HG03439 (cell line): Measurements from ENCODE around the gene GLP2R.
"Not testable (repeated sequence)": the region's sequence is repeated elsewhere in the genome, so short reads cannot be mapped to it uniquely, and the experiment has no call there.

Experiments used
- ATAC-seq: cut with Tn5 transposase; IDR thresholded peaks from one replicate; pipeline ENCODE4 v1.9.1; 2021; ENCODE audit warnings: mild to moderate bottlenecking, moderate library complexity; ENCODE audit not compliant: unreplicated experiment

GLP2R gene

DNA sequence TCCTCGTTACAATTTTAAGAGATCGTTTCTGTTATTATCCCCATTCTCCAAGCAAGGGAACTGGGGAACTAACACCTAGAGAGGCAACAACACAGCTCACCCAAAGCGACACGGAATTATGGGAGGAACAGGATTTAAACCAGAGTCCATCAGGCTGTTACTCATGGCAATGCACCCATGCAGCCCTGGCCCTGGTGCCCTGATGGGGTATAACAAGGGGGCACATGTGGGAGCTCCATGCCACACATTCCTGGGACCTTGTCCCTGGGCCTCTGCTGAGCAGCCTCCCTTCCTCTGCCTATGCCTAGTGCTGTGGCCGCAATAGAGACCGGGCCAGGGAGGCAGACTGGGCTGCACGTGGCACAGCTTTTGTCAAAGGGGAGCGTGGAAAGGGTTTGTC, 92.6 kb downstream of the GLP2R start:
- no peak for ATAC-seq

GRCh38 chr17:9918804-9919352, 93.2 kb downstream of the GLP2R start:
- no peak for ATAC-seq

GRCh38 chr17:9921216-9921615, 95.5 kb downstream of the GLP2R start:
- not testable (repeated sequence) for ATAC-seq

- ATAC-seq: no peak
These were observed 96.5 kb downstream of the GLP2R start for GRCh38 chr17:9922012-9922848.

- ATAC-seq: no peak
These were observed 99.0 kb downstream of the GLP2R start for GRCh38 chr17:9924735-9925191.

- ATAC-seq: no peak
These were observed 99.7 kb downstream of the GLP2R start for GRCh38 chr17:9925457-9925856.

- no peak for ATAC-seq
These were observed 100.6 kb downstream of the GLP2R start for GRCh38 chr17:9926150-9926804.

DNA sequence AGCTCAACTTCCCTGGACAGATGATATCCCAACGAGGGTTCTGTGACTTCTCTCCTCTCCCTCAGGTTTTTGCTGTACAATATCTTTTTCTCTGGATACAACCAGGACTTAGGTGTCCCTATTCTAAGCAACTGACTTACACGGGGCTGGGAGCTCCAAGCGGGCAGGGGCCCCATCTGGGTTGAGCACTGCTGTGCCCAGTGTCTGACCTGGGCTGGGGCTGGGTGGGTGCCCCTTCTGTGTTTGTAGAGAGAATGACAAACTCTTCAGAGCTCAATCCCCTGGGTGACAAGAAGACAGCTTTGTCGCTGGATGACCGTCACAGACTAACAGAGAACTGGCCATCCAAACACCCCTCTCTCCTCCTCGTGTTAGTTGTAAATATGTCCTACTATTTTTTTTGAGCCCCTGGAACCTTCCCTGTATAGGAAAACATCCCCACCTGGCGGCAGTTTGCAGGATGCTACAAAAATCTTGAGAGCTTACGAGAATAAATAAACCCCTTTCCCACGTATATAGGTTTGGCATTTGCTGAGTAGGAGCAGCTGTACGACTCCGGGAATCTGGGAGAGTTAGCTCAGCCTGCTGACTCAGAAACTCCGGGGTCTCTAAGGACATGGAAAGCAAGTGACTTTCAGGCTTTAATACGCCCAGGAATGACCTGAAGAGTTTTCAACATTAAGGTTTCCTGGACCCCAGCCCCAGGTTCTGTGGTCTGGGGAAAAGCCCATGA, 103.0 kb downstream of the GLP2R start:
- no peak for ATAC-seq

- no peak for ATAC-seq
These were observed 104.1 kb downstream of the GLP2R start for GRCh38 chr17:9929871-9930270.

DNA sequence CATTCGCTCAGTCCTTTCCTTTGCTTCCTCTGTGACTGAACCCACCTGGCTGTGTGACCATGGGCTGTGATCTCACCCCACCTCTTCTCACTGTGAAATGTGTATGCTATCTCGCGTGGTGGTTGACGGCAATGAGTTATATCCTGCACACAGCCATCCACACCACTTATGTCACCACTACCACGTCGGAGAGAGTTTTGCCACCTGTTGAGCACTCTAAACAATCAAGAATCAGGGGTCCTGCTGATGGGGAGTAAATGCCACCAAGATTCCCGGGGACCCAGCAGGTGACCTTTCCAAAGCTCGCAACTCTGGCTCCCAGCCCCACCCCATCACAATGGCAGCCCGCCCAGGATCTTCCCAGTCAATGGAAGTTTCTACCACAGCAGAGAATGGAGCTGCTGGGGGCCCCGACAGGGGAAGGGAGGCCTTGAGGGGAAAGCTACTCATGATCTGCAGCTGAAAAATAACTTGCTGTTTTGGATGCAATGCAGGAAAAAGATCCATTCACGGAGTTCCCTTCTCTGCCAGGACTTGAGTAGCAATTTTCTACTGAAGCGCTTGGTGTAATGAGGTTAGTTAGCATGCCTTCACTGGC, 105.5 kb downstream of the GLP2R start:
- ATAC-seq: no peak

- no peak for ATAC-seq
These were observed 106.8 kb downstream of the GLP2R start for GRCh38 chr17:9932491-9932890.

DNA sequence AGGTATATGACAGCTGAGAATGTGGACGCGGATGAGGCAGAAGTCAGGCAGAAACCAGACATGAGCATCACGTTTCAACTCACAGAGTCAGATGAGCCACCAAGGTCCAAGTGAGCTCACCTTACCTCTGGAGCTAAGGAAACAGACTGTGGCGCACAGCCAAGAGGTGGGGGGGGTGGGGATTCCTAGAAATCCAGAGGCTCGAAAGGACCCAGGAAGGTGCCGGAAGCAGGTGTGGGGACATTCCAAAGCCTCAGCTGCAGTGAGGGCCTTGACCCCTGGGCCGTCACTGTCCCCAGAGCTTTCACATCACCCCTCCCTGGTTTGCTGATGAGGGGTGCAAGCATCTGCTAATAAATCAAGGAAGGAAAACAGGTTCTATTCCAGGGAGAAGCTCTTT, 108.6 kb downstream of the GLP2R start:
- ATAC-seq: no peak

- ATAC-seq: no peak
These were observed 109.7 kb downstream of the GLP2R start for GRCh38 chr17:9935408-9935807.

DNA sequence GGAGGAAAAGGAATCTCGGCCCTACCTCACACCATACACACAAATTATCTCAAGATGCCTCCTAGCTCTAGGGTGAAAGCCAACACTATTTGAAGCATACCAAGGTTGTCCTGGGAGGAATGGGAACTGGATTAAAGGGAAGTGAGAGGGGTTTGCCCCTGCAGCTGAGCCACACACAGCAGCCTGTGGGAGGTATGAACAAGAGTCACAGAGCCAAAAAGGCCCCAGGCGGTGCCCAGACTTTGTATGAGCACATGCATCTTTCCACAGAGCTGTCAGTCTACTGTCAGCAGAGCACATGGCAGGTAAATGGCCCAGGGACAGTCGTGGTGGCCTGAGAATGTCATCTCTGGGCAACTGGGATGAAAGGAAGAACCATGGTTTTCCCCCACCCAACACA, 110.4 kb downstream of the GLP2R start:
- no peak for ATAC-seq

GRCh38 chr17:9937241-9937761, 111.6 kb downstream of the GLP2R start:
- no peak for ATAC-seq

- no peak for ATAC-seq
These were observed 112.2 kb downstream of the GLP2R start for GRCh38 chr17:9937901-9938300.

DNA sequence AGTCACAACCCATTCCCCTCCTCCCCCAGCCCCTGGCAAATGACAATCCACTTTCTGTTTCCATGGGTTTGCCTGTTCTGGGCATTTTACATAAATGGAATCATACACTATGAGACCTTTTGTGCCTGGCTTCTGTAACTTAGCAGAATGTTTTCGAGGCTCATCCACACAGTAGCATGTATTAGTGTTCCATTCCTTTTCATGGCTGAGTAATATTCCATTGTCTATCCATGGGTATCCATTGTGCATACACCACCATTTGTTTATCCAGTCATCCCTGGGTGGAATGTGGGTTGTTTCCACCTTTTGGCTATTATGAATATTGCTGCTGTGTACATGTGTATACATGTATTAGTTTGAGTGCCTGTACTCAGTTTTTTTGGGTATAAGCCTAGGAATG, 113.0 kb downstream of the GLP2R start:
- ATAC-seq: no peak

GRCh38 chr17:9940841-9941240, 115.1 kb downstream of the GLP2R start:
- ATAC-seq: no peak

DNA sequence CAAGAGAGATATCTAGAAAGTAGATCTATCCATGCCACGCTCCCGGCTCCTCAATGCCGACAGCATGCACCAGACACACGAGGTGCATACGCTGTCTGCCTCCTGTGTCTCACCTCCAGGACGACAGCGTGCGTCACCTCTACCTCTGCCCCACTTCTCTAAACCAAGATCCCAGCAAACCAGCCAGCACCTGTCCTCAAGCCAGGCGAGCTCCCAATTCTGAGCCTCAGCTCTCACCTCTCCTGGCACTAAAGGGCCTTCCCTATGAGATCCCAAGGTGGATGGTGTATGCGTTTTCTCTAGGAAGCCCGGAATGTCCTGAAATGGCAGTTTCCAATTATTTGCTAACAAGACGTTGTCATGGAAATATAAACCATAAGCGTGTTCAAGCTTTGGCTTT, 115.6 kb downstream of the GLP2R start:
- no peak for ATAC-seq
